Sigmoid colon (tissue), 7 donors: ENCODE results near the gene ITGB2. TPM values are rescaled to one million over a fixed set of nuclear protein-coding genes. Genes with fewer than 3 reads are reported as not detected.

Experiments
- DNase-seq: peaks from one replicate; pipeline ENCODE4 v3.0.0-alpha.2; 2019
- H3K27ac ChIP-seq, 4 donors: fragments of 200-600 bp; sonication (generic); one replicate each; pipeline ENCODE4 v1.5.1; 2016 to 2019; ENCODE audit warnings: mild to moderate bottlenecking in 1 of 4
- H3K27me3 ChIP-seq, 3 donors: fragments of 200-600 bp; sonication (generic); one replicate each; pipeline ENCODE4 v1.5.1; 2019; ENCODE audit warnings: mild to moderate bottlenecking in 1 of 3
- H3K36me3 ChIP-seq, 4 donors: fragments of 200-600 bp; sonication (generic); one replicate each; pipeline ENCODE4 v1.5.1; 2016 to 2019
- H3K4me1 ChIP-seq, 4 donors: fragments of 200-600 bp; sonication (generic); one replicate each; pipeline ENCODE4 v1.5.1; 2017 to 2019
- H3K4me3 ChIP-seq, 4 donors: fragments of 200-600 bp; sonication (generic); one replicate each; pipeline ENCODE4 v1.5.1; 2017 to 2019; ENCODE audit warnings: mild to moderate bottlenecking in 2 of 4, moderate library complexity in 1 of 4
- H3K9me3 ChIP-seq, 4 donors: fragments of 200-600 bp in 3 of 4; sonication (generic) in 3 of 4; one replicate each; pipeline versions ENCODE4 v1.5.1 to v1.6.1; 2013 to 2019
- CTCF ChIP-seq, 4 experiments: fragments of 450-650 bp in 3 of 4; fragments of 200-600 bp in 1 of 4; IDR thresholded peaks; one replicate each; pipeline ENCODE4 v1.5.1; 2016 to 2019; ENCODE audit warnings: antibody characterized with exemption in 4 of 4, mild to moderate bottlenecking in 3 of 4, moderate library complexity in 2 of 4
- EP300 ChIP-seq, 4 donors: sonication (generic); formaldehyde crosslinking; IDR thresholded peaks; one replicate each; pipeline ENCODE4 v1.6.1; 2017; ENCODE audit warnings: antibody characterized with exemption in 4 of 4
- POLR2A ChIP-seq, 2 donors: fragments of 450-650 bp; IDR thresholded peaks; one replicate each; pipeline ENCODE4 v1.6.1; 2016; ENCODE audit warnings: antibody characterized with exemption in 2 of 2, mild to moderate bottlenecking in 2 of 2, moderate library complexity in 2 of 2
- POLR2AphosphoS5 ChIP-seq, 4 donors: sonication (generic); formaldehyde crosslinking; IDR thresholded peaks; one replicate each; pipeline ENCODE4 v1.6.1; 2017; ENCODE audit warnings: antibody characterized with exemption in 4 of 4
- WGBS, 2 donors: extraction: QIAGEN DNeasy Blood & Tissue Kit; methylation state at CpG; one replicate each; pipeline ENCODE4 v1.1.7; 2013; 5-methylcytosine and 5-hydroxymethylcytosine counted together
- intact Hi-C: fragments of 100-400 bp; cut with DNase I; formaldehyde crosslinking; loops from one replicate; pipeline ENCODE4 v1.15.1; 2023
- polyA plus RNA-seq, 3 donors: library from polyadenylated mRNA; stranded (reverse); fragments of 200-250 nt; gene quantifications; one replicate each; pipeline ENCODE4 v1.2.3, GENCODE V29; 2013
- total RNA-seq, 4 donors: library from RNA; depleted of rRNA; stranded (reverse); fragments of >200 nt; gene quantifications; one replicate each; pipeline ENCODE4 v1.1.0, GENCODE V29; 2016
- donor health status: healthy with polysubstance abuse.
- donor health status: Bipolar disorder and iron deficiency.
- donor health status: healthy.

Gene ITGB2
- total and polyA plus RNA-seq, 7 donors = 14.7 to 103 (median 55.9) TPM

GRCh38 chr21:44923480-44924084 lies 2.9 kb upstream of the ITGB2 start:
- DNase-seq = no peak
- Histone ChIP-seq H3K4me1 (peaks cover 0 to 16% (median 0%) of the 10 kb centered on the region in 4 donors), H3K36me3 (no peaks in the 10 kb centered on the region), H3K9me3 (no peaks in the 10 kb centered on the region), H3K27me3 (peaks cover 0 to 37% (median 5%) of the 10 kb centered on the region in 3 donors), H3K27ac (no peak overlapping the region), H3K4me3 (no peak overlapping the region)
- 65 to 75% methylated on average over 10 of the region's 10 CpGs for WGBS, 2 donors
- TF ChIP-seq EP300 (IDR thresholded peaks at IDR 0.05) (no peak), CTCF (IDR thresholded peaks at IDR 0.05) (no peak), POLR2A (IDR thresholded peaks at IDR 0.05) (no peak), POLR2AphosphoS5 (IDR thresholded peaks at IDR 0.05) (no peak)
- intact Hi-C loops = no loop called here

- H3K9me3 ChIP-seq = no peaks in the 10 kb centered on the region
- H3K27ac ChIP-seq = no peak overlapping the region
- peaks cover 0 to 3% (median 0%) of the 10 kb centered on the region in 4 donors for H3K4me1 ChIP-seq
- WGBS, 2 donors = 68 to 79% methylated on average over 5 of the region's 5 CpGs
- no peaks in the 10 kb centered on the region for H3K36me3 ChIP-seq
- peaks cover 0 to 21% (median 5%) of the 10 kb centered on the region in 3 donors for H3K27me3 ChIP-seq
- no peak for DNase-seq
- no peak overlapping the region for H3K4me3 ChIP-seq
- TF ChIP-seq CTCF (IDR thresholded peaks at IDR 0.05) (no peak), POLR2AphosphoS5 (IDR thresholded peaks at IDR 0.05) (no peak), EP300 (IDR thresholded peaks at IDR 0.05) (no peak), POLR2A (IDR thresholded peaks at IDR 0.05) (no peak)
- intact Hi-C loops = no loop called here
Measured at GRCh38 chr21:44921928-44922327, 1.2 kb upstream of the ITGB2 start.

- H3K9me3 ChIP-seq = no peaks in the 10 kb centered on the region
- WGBS, 2 donors = 47 to 66% methylated on average over 28 of the region's 28 CpGs
- H3K4me3 ChIP-seq = peak overlapping the region in 3 of 4 donors; percentile 11 to 42 (median 35)
- no peak for TF ChIP-seq CTCF (IDR thresholded peaks at IDR 0.05)
- no peak for TF ChIP-seq EP300 (IDR thresholded peaks at IDR 0.05)
- no peak for TF ChIP-seq POLR2AphosphoS5 (IDR thresholded peaks at IDR 0.05)
- no peak for TF ChIP-seq POLR2A (IDR thresholded peaks at IDR 0.05)
- DNase-seq = no peak
- intact Hi-C loops = no loop called here
- no peaks in the 10 kb centered on the region for H3K36me3 ChIP-seq
- peak overlapping the region in 1 of 4 donors; percentile 18 for H3K27ac ChIP-seq
- peaks cover 0 to 3% (median 0%) of the 10 kb centered on the region in 4 donors for H3K4me1 ChIP-seq
- peaks cover 0 to 20% (median 5%) of the 10 kb centered on the region in 3 donors for H3K27me3 ChIP-seq
Measured at GRCh38 chr21:44919913-44920693, 596 bp downstream of the ITGB2 start.

- Histone ChIP-seq H3K4me3 (peak overlapping the region in 2 of 4 donors; percentile 35 to 42), H3K27me3 (peaks cover 0 to 20% (median 5%) of the 10 kb centered on the region in 3 donors), H3K4me1 (no peaks in the 10 kb centered on the region), H3K36me3 (no peaks in the 10 kb centered on the region), H3K27ac (peak overlapping the region in 1 of 4 donors; percentile 10), H3K9me3 (no peaks in the 10 kb centered on the region)
- no peak for DNase-seq
- TF ChIP-seq POLR2AphosphoS5 (IDR thresholded peaks at IDR 0.05) (no peak), CTCF (IDR thresholded peaks at IDR 0.05) (no peak), EP300 (IDR thresholded peaks at IDR 0.05) (no peak), POLR2A (IDR thresholded peaks at IDR 0.05) (no peak)
- intact Hi-C loops = no loop called here
- WGBS, 2 donors = 49 to 61% methylated on average over 23 of the region's 26 CpGs
Measured at GRCh38 chr21:44919111-44919912, 1.4 kb downstream of the ITGB2 start.
